Hematopoietic multipotent progenitor cell treated with erythropoietin and hydrocortisone succinate and interleukin-3 and kit ligand, for 15 days (in vitro differentiated cells): Measurements from ENCODE around the gene TAF5L.
"Not testable (repeated sequence)": the region's sequence is repeated elsewhere in the genome, so short reads cannot be mapped to it uniquely, and the experiment has no call there.

Source experiments
- DNase-seq: peaks from one replicate; pipeline ENCODE4 v3.0.0-alpha.2; 2015; ENCODE audit warnings: low spot score

TAF5L gene

GRCh38 chr1:229567109-229567868 is 58.6 kb downstream of the TAF5L start:
- DNase-seq, result no peak

GRCh38 chr1:229563701-229564100 is 62.2 kb downstream of the TAF5L start:
- no peak for DNase-seq

GRCh38 chr1:229563241-229563640 is 62.7 kb downstream of the TAF5L start:
- DNase-seq, result no peak

- no peak for DNase-seq
Observed at GRCh38 chr1:229562686-229563085, 63.2 kb downstream of the TAF5L start.

GRCh38 chr1:229561141-229561540 is 64.8 kb downstream of the TAF5L start:
- peak; percentile 48 for DNase-seq

- DNase-seq, result not testable (repeated sequence)
Observed at GRCh38 chr1:229560124-229560523, 65.8 kb downstream of the TAF5L start.

GRCh38 chr1:229559336-229559801 is 66.6 kb downstream of the TAF5L start:
- DNase-seq, result not testable (repeated sequence)

GRCh38 chr1:229558460-229559335 is 67.2 kb downstream of the TAF5L start, which contains the start of gene ABCB10:
ABCB10 (minus strand) TSS chr1:229558707; CDS start chr1:229558652, 55 bp downstream.
- peak; percentile 91 for DNase-seq

GRCh38 chr1:229557913-229558414 is 68.0 kb downstream of the TAF5L start:
- DNase-seq, result peak; percentile 66

- DNase-seq, result peak; percentile 57
Observed at GRCh38 chr1:229557200-229557850, 68.6 kb downstream of the TAF5L start.

GRCh38 chr1:229554886-229555621 is 70.9 kb downstream of the TAF5L start:
- DNase-seq, result peak; percentile 97

GRCh38 chr1:229553621-229554130 is 72.2 kb downstream of the TAF5L start:
- peak; percentile 33 for DNase-seq

- DNase-seq, result no peak
Observed at GRCh38 chr1:229552732-229553131, 73.2 kb downstream of the TAF5L start.

- DNase-seq, result no peak
Observed at GRCh38 chr1:229550812-229551567, 74.9 kb downstream of the TAF5L start.

- no peak for DNase-seq
Observed at GRCh38 chr1:229547542-229547941, 78.4 kb downstream of the TAF5L start.

GRCh38 chr1:229544587-229544986 is 81.3 kb downstream of the TAF5L start:
- DNase-seq, result no peak
